ENCODE data around the gene PFAS. TPM values are rescaled to one million over a fixed set of nuclear protein-coding genes. Genes with fewer than 3 reads are reported as not detected.
"Not testable (repeated sequence)": the region's sequence is repeated elsewhere in the genome, so short reads cannot be mapped to it uniquely, and the experiment has no call there.

PFAS gene
- total RNA-seq, 2 experiments from 2014 or later, result 75.1 to 113 TPM

DNA sequence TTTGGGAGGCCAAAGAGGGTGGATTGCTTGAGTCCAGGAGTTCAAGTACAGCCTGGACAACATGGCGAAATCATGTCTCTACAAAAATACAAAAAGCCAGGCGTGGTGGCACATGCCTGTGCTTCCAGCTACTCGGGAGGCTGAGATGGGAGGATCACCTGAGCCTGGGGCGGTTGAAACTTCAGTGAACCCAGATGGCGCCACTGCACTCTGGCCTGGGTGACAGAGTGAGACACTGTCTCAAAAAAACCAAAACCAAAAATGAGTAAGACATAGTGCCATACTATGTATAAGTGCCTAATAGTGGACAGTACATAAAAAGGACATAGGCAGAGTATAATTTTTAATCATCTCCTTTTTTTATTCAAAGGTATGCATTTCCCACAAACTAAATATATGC lies 5.3 kb upstream of the PFAS start:
- peak; percentile 51 for DNase-seq
- no peak for ATAC-seq
- CTCF ChIA-PET, result interaction anchor here (1.0 to 3.7 kb wide), 6 partner anchors 8 to 183 kb away, joined by 3 to 27 read pairs (median 4); partner anchors contain the start of gene SLC25A35
- peak overlapping the region; percentile 64 for H3K27ac Mint-ChIP-seq
- H3K4me3 Mint-ChIP-seq, result no peak overlapping the region
- peaks cover 33% of the 10 kb centered on the region for H3K4me1 Mint-ChIP-seq
- no peaks in the 10 kb centered on the region for H3K27me3 Mint-ChIP-seq
- peaks cover 2% of the 10 kb centered on the region for H3K9me3 Mint-ChIP-seq (ENCODE audit: low read depth)
- peaks cover 32% of the 10 kb centered on the region for H3K36me3 Mint-ChIP-seq

DNA sequence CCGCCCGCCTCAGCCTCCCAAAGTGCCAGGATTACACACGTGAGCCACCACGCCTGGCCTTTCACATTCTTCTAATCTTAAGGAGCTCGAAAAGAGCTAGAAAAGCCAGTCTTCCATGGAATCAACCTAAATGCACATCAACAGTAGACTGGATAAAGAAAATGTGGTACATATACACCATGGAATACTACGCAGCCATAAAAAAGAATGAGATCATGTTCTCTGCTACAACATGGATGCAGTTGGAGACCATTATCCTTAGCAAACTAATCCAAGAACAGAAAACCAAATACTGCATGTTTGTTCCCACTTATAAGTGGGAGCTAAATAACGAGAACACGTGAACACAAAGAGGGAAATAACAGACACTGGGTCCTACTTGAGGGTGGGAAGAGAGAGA lies 4.3 kb upstream of the PFAS start:
- DNase-seq, result no peak

DNA sequence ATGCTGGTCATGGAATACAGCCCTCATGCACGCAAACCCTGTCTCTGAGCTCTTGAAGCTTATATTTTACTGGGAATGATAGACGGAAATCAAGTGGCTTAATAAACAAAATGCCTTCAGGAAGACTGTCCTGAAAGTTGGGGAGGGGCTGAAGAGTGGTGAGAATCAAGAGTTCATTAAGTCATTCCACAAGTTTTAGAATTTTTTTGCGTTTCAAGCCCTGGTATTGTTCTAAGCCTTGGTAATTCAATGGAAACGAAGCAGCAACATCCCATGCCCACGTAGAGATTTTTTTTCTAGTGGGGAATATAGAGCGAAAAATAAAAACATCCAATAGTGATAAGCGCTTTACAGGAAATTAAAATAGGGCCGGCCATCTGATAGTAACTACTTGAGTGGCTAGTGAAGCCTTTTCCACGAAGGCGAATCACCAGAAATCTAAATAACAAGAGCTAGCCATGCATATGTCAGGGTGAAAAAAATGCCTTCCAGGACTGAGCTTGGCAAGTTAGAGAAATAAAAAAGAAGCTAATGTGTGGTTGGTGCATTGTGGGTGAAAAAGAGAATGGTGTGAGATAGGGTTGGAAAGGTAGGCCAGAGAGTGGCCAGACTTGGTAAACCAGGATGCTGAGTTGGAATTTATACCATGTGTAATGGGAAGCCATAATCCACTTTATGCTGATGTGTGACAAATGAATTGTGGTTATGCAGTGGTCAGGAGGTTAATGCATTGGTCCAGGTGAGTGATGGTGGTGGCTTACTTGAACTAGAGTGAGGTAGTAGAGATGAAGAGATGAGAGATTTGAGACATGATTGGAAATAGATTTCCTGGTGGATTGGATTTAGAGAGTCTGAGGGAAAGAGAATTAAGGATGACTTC lies 772 bp downstream of the PFAS start:
- Mint-ChIP-seq H3K27me3 (no peaks in the 10 kb centered on the region), H3K36me3 (peaks cover 14% of the 10 kb centered on the region), H3K4me3 (peak overlapping the region; percentile 98), H3K27ac (peak overlapping the region; percentile 100), H3K9me3 (ENCODE audit: low read depth) (peaks cover 2% of the 10 kb centered on the region), H3K4me1 (peaks cover 31% of the 10 kb centered on the region)
- CTCF ChIA-PET, result interaction anchor here (0.6 to 5.0 kb wide), 9 partner anchors 10 to 130 kb away, joined by 3 to 61 read pairs (median 3); partner anchors contain the start of gene SLC25A35
- ATAC-seq, result no peak
- no peak for DNase-seq

More for the DNA sequence above, 4.3 kb upstream of the PFAS start:
- Mint-ChIP-seq H3K4me1 (peaks cover 37% of the 10 kb centered on the region), H3K4me3 (no peak overlapping the region), H3K9me3 (ENCODE audit: low read depth) (peaks cover 2% of the 10 kb centered on the region), H3K27ac (no peak overlapping the region), H3K36me3 (peaks cover 30% of the 10 kb centered on the region), H3K27me3 (no peaks in the 10 kb centered on the region)
- ATAC-seq, result no peak
- CTCF ChIA-PET, result interaction anchor here (1.1 to 3.7 kb wide), 5 partner anchors 9 to 184 kb away, joined by 3 to 27 read pairs (median 6); partner anchors contain the start of gene SLC25A35

DNA sequence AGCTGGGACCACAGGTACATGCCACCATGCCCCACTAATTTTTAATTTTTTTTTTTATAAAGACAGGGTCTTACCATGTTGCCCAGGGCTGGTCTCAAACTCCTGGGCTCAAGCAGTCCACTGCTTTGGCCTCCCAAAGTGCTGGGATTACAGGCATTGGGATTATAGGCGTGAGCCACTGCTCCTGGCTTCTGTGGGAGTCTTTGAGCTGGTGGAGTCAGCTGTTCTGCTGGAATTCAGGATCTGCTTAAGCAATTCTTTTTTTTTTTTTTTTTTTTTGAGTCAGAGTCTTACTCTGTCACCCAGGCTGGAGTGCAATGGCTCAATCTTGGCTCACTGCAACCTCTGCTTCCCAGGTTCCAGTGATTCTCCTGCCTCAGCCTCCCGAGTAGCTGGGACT lies 2.3 kb downstream of the PFAS start:
- not testable (repeated sequence) for ATAC-seq; H3K9me3 Mint-ChIP-seq (ENCODE audit: low read depth); H3K27ac Mint-ChIP-seq; DNase-seq; H3K4me3 Mint-ChIP-seq; H3K27me3 Mint-ChIP-seq
- CTCF ChIA-PET, result interaction anchor here (0.6 to 1.5 kb wide), 3 partner anchors 50 to 624 kb away, joined by 3 to 4 read pairs (median 3); partner anchors contain the start of gene SAT2
- peaks cover 12% of the 10 kb centered on the region for H3K36me3 Mint-ChIP-seq
- peaks cover 17% of the 10 kb centered on the region for H3K4me1 Mint-ChIP-seq

DNA sequence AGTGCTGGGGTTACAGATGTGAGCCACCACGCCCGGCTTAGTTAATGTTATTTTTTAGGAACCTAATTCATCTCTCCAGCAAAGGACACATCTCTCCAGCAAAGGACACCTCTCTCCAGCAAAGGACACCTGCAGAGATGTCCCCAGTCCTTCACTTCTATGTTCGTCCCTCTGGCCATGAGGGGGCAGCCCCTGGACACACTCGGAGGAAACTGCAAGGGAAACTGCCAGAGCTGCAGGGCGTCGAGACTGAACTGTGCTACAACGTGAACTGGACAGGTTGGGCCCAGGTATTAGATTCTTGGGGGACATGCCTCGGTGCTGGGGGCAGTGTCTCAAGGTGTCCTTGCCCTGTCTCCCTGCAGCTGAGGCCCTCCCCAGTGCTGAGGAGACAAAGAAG lies 4.7 kb downstream of the PFAS start:
- ATAC-seq (no peak), DNase-seq (no peak)
- Mint-ChIP-seq H3K4me3 (no peak overlapping the region), H3K27ac (no peak overlapping the region), H3K36me3 (peaks cover 18% of the 10 kb centered on the region), H3K9me3 (ENCODE audit: low read depth) (no peaks in the 10 kb centered on the region), H3K27me3 (no peaks in the 10 kb centered on the region), H3K4me1 (peaks cover 14% of the 10 kb centered on the region)
- CTCF ChIA-PET, result interaction anchor here (2.0 kb wide), 1 partner anchor 47 kb away, joined by 7 read pairs; no protein-coding TSS in a partner anchor

DNA sequence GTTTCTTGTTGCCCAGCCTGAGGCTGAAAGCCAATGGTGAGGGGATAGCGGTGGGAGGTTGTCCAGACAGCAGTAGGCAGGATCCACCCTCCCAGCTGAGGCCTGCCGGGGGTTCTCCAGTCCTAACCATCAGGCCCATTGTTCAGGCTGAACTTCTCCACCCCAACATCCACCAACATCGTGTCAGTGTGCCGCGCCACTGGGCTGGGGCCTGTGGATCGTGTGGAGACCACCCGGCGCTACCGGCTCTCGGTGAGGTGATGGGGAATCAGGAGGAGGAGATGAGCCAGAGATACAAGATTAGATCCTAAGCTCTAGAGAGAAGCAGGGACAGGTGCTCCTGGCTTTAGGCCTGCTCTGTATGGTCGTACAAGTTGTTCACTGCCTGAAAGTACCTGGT lies 5.8 kb downstream of the PFAS start:
- Mint-ChIP-seq H3K27ac (no peak overlapping the region), H3K9me3 (ENCODE audit: low read depth) (no peaks in the 10 kb centered on the region), H3K4me1 (peaks cover 9% of the 10 kb centered on the region), H3K27me3 (no peaks in the 10 kb centered on the region), H3K4me3 (no peak overlapping the region), H3K36me3 (peaks cover 18% of the 10 kb centered on the region)
- DNase-seq (no peak), ATAC-seq (no peak)
- CTCF ChIA-PET, result interaction anchor here (2.0 kb wide), 1 partner anchor 46 kb away, joined by 7 read pairs; no protein-coding TSS in a partner anchor

DNA sequence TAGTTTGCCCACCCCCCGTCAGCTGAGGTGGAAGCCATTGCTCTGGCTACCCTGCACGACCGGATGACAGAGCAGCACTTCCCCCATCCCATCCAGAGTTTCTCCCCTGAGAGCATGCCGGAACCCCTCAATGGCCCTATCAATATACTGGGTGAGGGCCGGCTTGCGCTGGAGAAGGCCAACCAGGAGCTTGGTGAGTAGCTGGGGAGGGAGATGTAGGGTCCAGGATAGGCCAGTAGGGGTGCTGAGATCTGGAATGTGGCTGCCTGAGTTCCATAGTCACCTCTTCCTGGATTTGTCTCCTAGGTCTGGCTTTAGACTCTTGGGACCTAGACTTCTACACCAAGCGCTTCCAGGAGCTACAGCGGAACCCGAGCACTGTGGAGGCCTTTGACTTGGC lies 6.4 kb downstream of the PFAS start:
- DNase-seq, result no peak
- Mint-ChIP-seq H3K4me1 (peaks cover 3% of the 10 kb centered on the region), H3K9me3 (ENCODE audit: low read depth) (no peaks in the 10 kb centered on the region), H3K4me3 (no peak overlapping the region), H3K27ac (no peak overlapping the region), H3K36me3 (peaks cover 19% of the 10 kb centered on the region), H3K27me3 (no peaks in the 10 kb centered on the region)
- CTCF ChIA-PET, result no interaction called here
- ATAC-seq, result no peak

DNA sequence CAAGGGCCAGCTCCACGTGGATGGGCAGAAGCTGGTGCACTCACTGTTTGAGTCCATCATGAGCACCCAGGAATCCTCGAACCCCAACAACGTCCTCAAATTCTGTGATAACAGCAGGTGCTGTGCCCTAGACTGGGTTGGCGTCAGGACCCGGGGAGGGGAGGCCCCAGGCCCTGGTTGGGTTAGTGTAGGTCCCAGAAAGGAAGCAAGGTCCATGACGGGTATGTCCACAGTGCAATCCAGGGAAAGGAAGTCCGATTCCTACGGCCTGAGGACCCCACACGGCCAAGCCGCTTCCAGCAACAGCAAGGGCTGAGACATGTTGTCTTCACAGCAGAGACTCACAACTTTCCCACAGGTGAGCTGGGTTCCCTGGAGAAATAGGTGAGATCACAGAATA lies 7.2 kb downstream of the PFAS start:
- peaks cover 22% of the 10 kb centered on the region for H3K36me3 Mint-ChIP-seq
- H3K9me3 Mint-ChIP-seq (ENCODE audit: low read depth), result no peaks in the 10 kb centered on the region
- no peak overlapping the region for H3K4me3 Mint-ChIP-seq
- H3K27me3 Mint-ChIP-seq, result no peaks in the 10 kb centered on the region
- no peaks in the 10 kb centered on the region for H3K4me1 Mint-ChIP-seq
- DNase-seq, result no peak
- no peak overlapping the region for H3K27ac Mint-ChIP-seq
- ATAC-seq, result no peak
- CTCF ChIA-PET, result no interaction called here

DNA sequence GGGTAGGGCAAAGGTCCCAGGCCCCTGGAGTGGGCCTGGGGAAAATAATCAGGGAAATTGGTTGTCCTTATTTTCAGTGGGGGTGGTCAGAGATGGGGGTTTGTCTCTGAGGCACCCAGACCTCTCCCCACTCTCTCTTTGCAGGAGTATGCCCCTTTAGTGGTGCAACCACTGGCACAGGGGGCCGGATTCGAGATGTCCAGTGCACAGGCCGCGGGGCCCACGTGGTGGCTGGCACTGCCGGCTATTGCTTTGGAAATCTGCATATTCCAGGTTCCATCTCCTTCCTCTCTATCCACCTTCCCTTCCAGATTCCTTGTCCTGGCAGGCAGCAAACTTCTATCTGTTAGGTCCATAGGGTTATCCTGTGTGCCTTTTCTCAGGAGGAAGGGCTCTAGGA lies 7.6 kb downstream of the PFAS start:
- H3K4me3 Mint-ChIP-seq, result no peak overlapping the region
- ATAC-seq (no peak), DNase-seq (no peak)
- H3K9me3 Mint-ChIP-seq (ENCODE audit: low read depth), result no peaks in the 10 kb centered on the region
- peaks cover 22% of the 10 kb centered on the region for H3K36me3 Mint-ChIP-seq
- no peaks in the 10 kb centered on the region for H3K27me3 Mint-ChIP-seq
- no peaks in the 10 kb centered on the region for H3K4me1 Mint-ChIP-seq
- no peak overlapping the region for H3K27ac Mint-ChIP-seq
- CTCF ChIA-PET, result no interaction called here

DNA sequence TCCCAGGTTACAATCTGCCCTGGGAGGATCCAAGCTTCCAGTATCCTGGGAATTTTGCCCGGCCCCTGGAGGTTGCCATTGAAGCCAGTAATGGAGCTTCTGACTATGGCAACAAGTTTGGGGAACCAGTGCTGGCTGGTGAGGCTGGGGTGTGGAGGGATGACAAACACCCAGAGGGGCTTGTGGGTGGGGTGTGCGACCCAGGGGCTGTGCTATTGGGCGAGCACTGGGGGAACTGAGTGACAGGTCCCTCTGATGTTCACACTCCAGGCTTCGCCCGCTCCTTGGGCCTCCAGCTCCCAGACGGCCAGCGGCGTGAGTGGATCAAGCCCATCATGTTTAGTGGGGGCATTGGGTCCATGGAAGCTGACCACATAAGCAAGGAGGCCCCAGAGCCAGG lies 8.7 kb downstream of the PFAS start:
- no peak overlapping the region for H3K27ac Mint-ChIP-seq
- DNase-seq (no peak), ATAC-seq (no peak)
- H3K27me3 Mint-ChIP-seq, result no peaks in the 10 kb centered on the region
- no peaks in the 10 kb centered on the region for H3K9me3 Mint-ChIP-seq (ENCODE audit: low read depth)
- H3K36me3 Mint-ChIP-seq, result peaks cover 27% of the 10 kb centered on the region
- no peaks in the 10 kb centered on the region for H3K4me1 Mint-ChIP-seq
- no peak overlapping the region for H3K4me3 Mint-ChIP-seq
- CTCF ChIA-PET, result no interaction called here

DNA sequence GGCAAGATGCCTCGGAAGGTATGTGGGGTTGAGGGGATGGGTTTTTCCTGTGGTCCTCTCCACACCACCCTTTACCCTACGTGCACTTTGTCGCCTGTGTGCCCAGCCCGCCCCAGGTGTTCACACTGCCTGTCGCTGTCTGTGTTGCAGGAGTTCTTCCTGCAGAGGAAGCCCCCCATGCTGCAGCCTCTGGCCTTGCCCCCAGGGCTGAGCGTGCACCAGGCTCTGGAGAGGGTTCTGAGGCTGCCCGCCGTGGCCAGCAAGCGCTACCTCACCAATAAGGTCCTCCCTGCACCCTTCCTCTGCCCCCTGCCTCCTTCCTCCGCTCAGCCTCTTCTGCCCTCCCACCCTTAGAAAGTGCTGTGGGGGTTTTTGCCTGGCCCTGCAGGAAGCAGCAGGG lies 15.2 kb downstream of the PFAS start:
- CTCF ChIA-PET, result no interaction called here
- DNase-seq (no peak), ATAC-seq (no peak)
- Mint-ChIP-seq H3K4me3 (no peak overlapping the region), H3K36me3 (peaks cover 27% of the 10 kb centered on the region), H3K27ac (no peak overlapping the region), H3K4me1 (no peaks in the 10 kb centered on the region), H3K9me3 (ENCODE audit: low read depth) (no peaks in the 10 kb centered on the region), H3K27me3 (no peaks in the 10 kb centered on the region)

DNA sequence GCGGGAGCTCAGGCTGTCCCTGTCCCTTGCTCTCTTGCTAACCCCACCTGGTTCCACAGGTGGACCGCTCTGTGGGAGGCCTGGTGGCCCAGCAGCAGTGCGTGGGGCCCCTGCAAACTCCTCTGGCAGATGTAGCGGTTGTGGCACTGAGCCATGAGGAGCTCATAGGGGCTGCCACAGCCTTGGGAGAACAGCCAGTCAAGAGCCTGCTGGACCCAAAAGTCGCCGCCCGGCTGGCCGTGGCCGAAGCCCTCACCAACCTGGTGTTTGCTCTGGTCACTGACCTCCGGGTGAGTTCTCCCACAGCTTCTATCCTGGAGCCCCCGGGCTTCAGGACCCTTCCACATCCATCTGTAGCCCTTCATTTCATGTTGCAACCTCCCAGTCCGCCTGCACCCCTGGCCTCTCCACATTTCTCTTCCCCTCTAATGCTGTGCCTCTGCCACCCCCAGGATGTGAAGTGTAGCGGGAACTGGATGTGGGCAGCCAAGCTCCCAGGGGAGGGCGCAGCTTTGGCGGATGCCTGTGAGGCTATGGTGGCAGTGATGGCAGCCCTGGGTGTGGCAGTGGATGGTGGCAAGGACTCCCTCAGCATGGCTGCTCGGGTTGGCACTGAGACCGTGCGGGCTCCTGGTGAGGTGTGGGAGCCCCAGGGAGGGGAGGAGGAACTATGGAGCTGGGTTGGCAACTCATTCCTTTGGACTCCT lies 15.9 kb downstream of the PFAS start:
- H3K27ac Mint-ChIP-seq, result no peak overlapping the region
- DNase-seq (no peak), ATAC-seq (no peak)
- no peaks in the 10 kb centered on the region for H3K9me3 Mint-ChIP-seq (ENCODE audit: low read depth)
- H3K27me3 Mint-ChIP-seq, result no peaks in the 10 kb centered on the region
- CTCF ChIA-PET, result no interaction called here
- no peak overlapping the region for H3K4me3 Mint-ChIP-seq
- H3K36me3 Mint-ChIP-seq, result peaks cover 27% of the 10 kb centered on the region
- H3K4me1 Mint-ChIP-seq, result no peaks in the 10 kb centered on the region

DNA sequence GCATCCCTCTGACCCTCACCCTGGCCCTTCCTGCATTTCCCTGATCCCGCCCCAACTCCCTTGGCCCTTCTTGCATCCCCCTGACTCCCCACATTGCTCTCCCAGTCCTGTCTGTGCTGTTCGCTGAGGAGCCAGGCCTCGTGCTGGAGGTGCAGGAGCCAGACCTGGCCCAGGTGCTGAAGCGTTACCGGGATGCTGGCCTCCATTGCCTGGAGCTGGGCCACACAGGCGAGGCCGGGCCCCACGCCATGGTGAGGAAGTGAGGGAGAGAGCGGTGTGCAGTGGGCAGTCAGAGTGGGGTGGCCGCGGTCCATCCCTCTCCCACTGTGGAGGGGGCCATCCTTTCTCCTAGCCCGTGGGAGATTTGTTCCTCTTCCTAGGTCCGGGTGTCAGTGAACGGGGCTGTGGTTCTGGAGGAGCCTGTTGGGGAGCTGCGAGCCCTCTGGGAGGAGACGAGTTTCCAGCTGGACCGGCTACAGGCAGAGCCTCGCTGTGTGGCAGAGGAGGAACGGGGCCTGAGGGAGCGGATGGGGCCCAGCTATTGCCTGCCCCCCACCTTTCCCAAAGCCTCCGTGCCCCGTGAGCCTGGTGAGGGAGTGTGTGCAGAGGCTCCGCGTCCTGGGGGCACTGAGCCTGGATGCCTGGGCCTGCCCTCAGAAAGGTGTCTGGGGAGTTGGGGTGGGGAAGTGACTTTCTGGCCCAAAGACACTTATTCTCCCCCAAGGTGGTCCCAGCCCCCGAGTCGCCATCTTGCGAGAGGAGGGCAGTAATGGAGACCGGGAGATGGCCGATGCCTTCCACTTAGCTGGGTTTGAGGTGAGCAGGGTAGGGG lies 17.8 kb downstream of the PFAS start:
- Mint-ChIP-seq H3K4me1 (no peaks in the 10 kb centered on the region), H3K36me3 (peaks cover 25% of the 10 kb centered on the region), H3K27me3 (no peaks in the 10 kb centered on the region), H3K27ac (no peak overlapping the region), H3K4me3 (no peak overlapping the region), H3K9me3 (ENCODE audit: low read depth) (no peaks in the 10 kb centered on the region)
- DNase-seq (no peak), ATAC-seq (no peak)
- CTCF ChIA-PET, result no interaction called here
